ENCODE measurements around the gene TSPOAP1. TPM values are rescaled to one million over a fixed set of nuclear protein-coding genes. Genes with fewer than 3 reads are reported as not detected.

TSPOAP1 gene
- total and polyA plus RNA-seq, 2 of the 13 experiments (the other 11 are each of a cell fraction or from before 2014, with no cell fraction given) = not detected

DNA sequence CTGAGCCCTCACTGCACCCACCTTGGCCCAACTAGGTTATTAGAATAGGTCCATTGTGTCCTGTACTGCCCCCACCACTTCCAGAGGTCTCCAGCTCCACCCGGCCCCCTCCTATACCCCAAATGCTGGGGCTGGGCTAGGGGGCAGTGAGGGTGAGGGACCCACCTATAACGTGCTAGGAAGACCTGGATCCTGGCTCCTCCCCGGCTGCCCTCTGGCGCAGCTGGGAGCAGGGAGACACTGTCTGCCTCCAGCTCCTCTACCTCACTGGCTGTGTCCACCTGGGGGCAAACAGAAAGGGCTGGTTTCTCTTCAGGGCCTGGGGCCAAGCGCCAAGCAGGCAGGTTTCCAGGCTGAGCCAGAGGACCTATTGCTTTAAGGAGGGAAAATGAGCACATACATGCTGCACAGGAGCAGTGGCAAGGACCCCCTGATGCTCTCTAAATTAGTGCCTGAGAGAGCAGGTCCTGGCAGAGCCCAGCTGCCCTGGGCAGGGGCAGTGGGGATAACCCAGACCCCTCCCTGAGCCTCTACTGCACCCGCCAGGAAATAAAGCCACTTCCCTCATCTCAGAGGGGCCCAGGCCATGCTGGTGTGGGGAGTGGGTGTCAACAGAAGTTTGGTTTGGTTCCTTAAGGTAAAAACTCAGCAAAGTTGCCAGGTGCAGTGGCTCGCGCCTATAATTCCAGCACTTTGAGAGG lies 12.2 kb downstream of the TSPOAP1 start:
- CTCF ChIA-PET (ENCODE audit: low intra/inter-chr PET ratio, low total read pairs) = interaction anchor here (1.5 to 5.0 kb wide), 3 partner anchors 8 to 131 kb away, joined by 9 to 121 read pairs (median 20); partner anchors contain the start of gene RNF43
- no TSS peak for BruUV-seq (replicated peaks)
- Histone ChIP-seq H4K20me1 (ENCODE audit: insufficient read depth, low read length) (no peaks in the 10 kb centered on the region), H3K9me3 (ENCODE audit: low read length) (no peaks in the 10 kb centered on the region), H3K4me1 (ENCODE audit: insufficient read depth, low read length) (peaks cover 11% of the 10 kb centered on the region; the same call in 1 of the 2 replicates), H3K36me3 (replicated peaks in 1 of 2; ENCODE audit: control insufficient read depth in 1 of 2, insufficient read depth in 2 of 2, low read length in 2 of 2) (no peaks in the 10 kb centered on the region), H3K9ac (ENCODE audit: insufficient read depth, low read depth, low read length) (no peak overlapping the region), H2AFZ (ENCODE audit: low read length) (no peak overlapping the region), H3K27me3 (ENCODE audit: control insufficient read depth in 1 of 2, insufficient read depth in 2 of 2, low read length in 2 of 2) (peaks cover 10 to 68% of the 10 kb centered on the region in 2 experiments), H3K27ac (ENCODE audit: extremely low read length, insufficient read depth, low read length) (no peak overlapping the region), H3K4me2 (ENCODE audit: low read depth, low read length) (no peak overlapping the region), H3K79me2 (ENCODE audit: insufficient read depth, low read length) (no peaks in the 10 kb centered on the region), H3K4me3 (replicated peaks in 1 of 3; ENCODE audit: insufficient read depth in 1 of 3, low read depth in 2 of 3, low read length in 3 of 3) (no peak overlapping the region)
- FAIRE-seq (no peak), ATAC-seq (no peak; the same call in 2 of the 3 replicates), DNase-seq (ENCODE audit: low spot score) (no peak)
- TF ChIP-seq MED13 (CRISPR knock-in tag; IDR thresholded peaks at IDR 0.05) (no peak), HMGXB4 (CRISPR knock-in tag; IDR thresholded peaks at IDR 0.05; ENCODE audit: borderline replicate concordance in 1 of 2, low read depth in 1 of 2) (no peak), HIVEP1 (CRISPR knock-in tag; IDR thresholded peaks at IDR 0.05) (no peak), NCOR1 (IDR thresholded peaks at IDR 0.05; ENCODE audit: borderline replicate concordance, low read length) (no peak), ZNF598 (CRISPR knock-in tag; IDR thresholded peaks at IDR 0.05; ENCODE audit: borderline replicate concordance) (no peak)
- intact Hi-C loops (cut with micrococcal nuclease; ENCODE audit: unreplicated experiment) (loop anchor here (2.0 kb wide), 1 partner anchor 36 kb away; the partner anchor contains the start of gene SUPT4H1), in situ Hi-C loops (cut with HindIII; ENCODE audit: extremely low pct_ligation_motif_present, low pct_unique_long_range_greater_than_20kb) (no loop called here)
- 35% methylated on average over 7 of the region's 8 CpGs for WGBS (ENCODE audit: low lambda C conversion rate)
- POLR2A ChIA-PET = interaction anchor here (1.2 to 2.6 kb wide), 4 partner anchors 21 to 100 kb away, joined by 3 to 35 read pairs (median 8); partner anchors contain the start of gene RNF43

Measured in HepG2 (cell line).